Astrocyte (in vitro differentiated cells and primary cell): ENCODE results near the gene CCN5. TPM values are rescaled to one million over a fixed set of nuclear protein-coding genes. Genes with fewer than 3 reads are reported as not detected.
A peak's percentile ranks its signal among the peaks of the same experiment; 100 is the strongest.

Experiments used
- DNase-seq: peaks from one replicate; pipeline ENCODE4 v3.0.0-alpha.2; 2010; ENCODE audit warnings: low read depth
- FAIRE-seq: peaks from 2 replicates; lab custom pipeline; 2011; peaks lifted over from hg19 to GRCh38; lab: Jason Lieb, UNC
- H2AFZ ChIP-seq: 2 replicates; pipeline ENCODE4 v1.6.0; 2012; ENCODE audit warnings: low read depth, low read length, inconsistent platforms
- H3K27ac ChIP-seq: 2 replicates; pipeline ENCODE4 v1.5.1; 2011; ENCODE audit warnings: low read depth, low read length, inconsistent platforms
- H3K27me3 ChIP-seq: 2 replicates; pipeline ENCODE4 v1.6.0; 2011; ENCODE audit warnings: low read length, inconsistent platforms; ENCODE audit not compliant: insufficient read depth
- H3K36me3 ChIP-seq: 2 replicates; pipeline ENCODE4 v1.5.1; 2011; ENCODE audit warnings: low read length, inconsistent platforms; ENCODE audit not compliant: insufficient read depth
- H3K4me1 ChIP-seq: 2 replicates; pipeline ENCODE4 v1.5.1; 2011; ENCODE audit warnings: low read length, inconsistent platforms; ENCODE audit not compliant: insufficient read depth
- H3K4me2 ChIP-seq: 2 replicates; pipeline ENCODE4 v1.6.0; 2012; ENCODE audit warnings: low read length, inconsistent platforms
- H3K4me3 ChIP-seq: 2 replicates; pipeline ENCODE4 v1.5.1; 2011; ENCODE audit warnings: low read depth, mild to moderate bottlenecking, low read length, inconsistent platforms; ENCODE audit not compliant: insufficient read depth
- H3K79me2 ChIP-seq: 2 replicates; pipeline ENCODE4 v1.6.0; 2012; ENCODE audit warnings: mild to moderate bottlenecking, low read length, inconsistent platforms; ENCODE audit not compliant: insufficient read depth
- H3K9ac ChIP-seq: 2 replicates; pipeline ENCODE4 v1.6.0; 2012; ENCODE audit warnings: mild to moderate bottlenecking, low read length, inconsistent platforms
- H3K9me3 ChIP-seq: 2 replicates; pipeline ENCODE4 v1.5.1; 2012; ENCODE audit warnings: low read depth, mild to moderate bottlenecking, low read length, inconsistent platforms; ENCODE audit not compliant: insufficient read depth
- H4K20me1 ChIP-seq: 2 replicates; pipeline ENCODE4 v1.6.0; 2012; ENCODE audit warnings: low read length, inconsistent platforms; ENCODE audit not compliant: insufficient read depth
- H3K27ac Mint-ChIP-seq: one replicate; pipeline ENCODE4 v1.8.0; 2021; ENCODE audit warnings: mild to moderate bottlenecking, mixed read lengths; ENCODE audit not compliant: unreplicated experiment
- H3K27me3 Mint-ChIP-seq: one replicate; pipeline ENCODE4 v1.8.0; 2021; ENCODE audit warnings: low read depth, mixed read lengths; ENCODE audit not compliant: unreplicated experiment
- H3K36me3 Mint-ChIP-seq: one replicate; pipeline ENCODE4 v1.8.0; 2021; ENCODE audit warnings: low read depth, mixed read lengths; ENCODE audit not compliant: unreplicated experiment
- H3K4me1 Mint-ChIP-seq: one replicate; pipeline ENCODE4 v1.8.0; 2021; ENCODE audit warnings: low read depth, mixed read lengths; ENCODE audit not compliant: unreplicated experiment
- H3K4me3 Mint-ChIP-seq: one replicate; pipeline ENCODE4 v1.8.0; 2021; ENCODE audit warnings: mild to moderate bottlenecking, moderate library complexity, mixed read lengths; ENCODE audit not compliant: unreplicated experiment
- H3K9me3 Mint-ChIP-seq: one replicate; pipeline ENCODE4 v1.8.0; 2021; ENCODE audit warnings: mild to moderate bottlenecking, mixed read lengths; ENCODE audit not compliant: unreplicated experiment
- CTCF ChIP-seq: IDR thresholded peaks from 2 replicates; pipeline ENCODE4 v1.5.1; 2011; ENCODE audit warnings: low read depth, mild to moderate bottlenecking, inconsistent platforms, low read length, moderate library complexity; ENCODE audit not compliant: insufficient read depth
- EZH2 ChIP-seq: IDR thresholded peaks from 2 replicates; pipeline ENCODE4 v1.6.1; 2012; ENCODE audit warnings: mild to moderate bottlenecking, low read length, inconsistent platforms; ENCODE audit not compliant: insufficient read depth
- total RNA-seq: library from RNA; stranded (reverse); gene quantifications from 2 replicates; pipeline ENCODE4 v1.2.1, GENCODE V29; 2021

Gene CCN5
- total RNA-seq, 1 donor from 2014 or later: not detected

- no peaks in the 10 kb centered on the region for H3K36me3 ChIP-seq
- H3K27me3 Mint-ChIP-seq: peaks cover 53% of the 10 kb centered on the region
- no peak overlapping the region for H3K4me2 ChIP-seq
- H3K4me3 Mint-ChIP-seq: no peak overlapping the region
- peaks cover 1% of the 10 kb centered on the region for H3K9me3 Mint-ChIP-seq
- no peak overlapping the region for H3K27ac Mint-ChIP-seq
- H3K4me3 ChIP-seq: no peak overlapping the region
- DNase-seq (no peak), FAIRE-seq (no peak)
- no peak for TF ChIP-seq CTCF
- no peak for TF ChIP-seq EZH2
- H2AFZ ChIP-seq: no peak overlapping the region
- H3K9me3 ChIP-seq: no peaks in the 10 kb centered on the region
- peaks cover 2% of the 10 kb centered on the region for H3K4me1 Mint-ChIP-seq
- H3K36me3 Mint-ChIP-seq: peaks cover 1% of the 10 kb centered on the region
- no peaks in the 10 kb centered on the region for H3K79me2 ChIP-seq
- no peak overlapping the region for H3K27ac ChIP-seq
- no peaks in the 10 kb centered on the region for H4K20me1 ChIP-seq
- H3K9ac ChIP-seq: no peak overlapping the region
- H3K4me1 ChIP-seq: peaks cover 9% of the 10 kb centered on the region
- peaks cover 52% of the 10 kb centered on the region for H3K27me3 ChIP-seq
Measured at GRCh38 chr20:44743916-44744655, 28.9 kb downstream of the CCN5 start.

- Histone ChIP-seq H3K4me3 (no peak overlapping the region), H3K27ac (no peak overlapping the region), H3K9me3 (no peaks in the 10 kb centered on the region), H3K4me1 (peaks cover 10% of the 10 kb centered on the region), H3K9ac (no peak overlapping the region), H3K27me3 (peaks cover 48% of the 10 kb centered on the region), H4K20me1 (no peaks in the 10 kb centered on the region), H3K79me2 (no peaks in the 10 kb centered on the region), H3K36me3 (no peaks in the 10 kb centered on the region), H3K4me2 (peak overlapping the region; percentile 85), H2AFZ (no peak overlapping the region)
- Mint-ChIP-seq H3K4me1 (peaks cover 2% of the 10 kb centered on the region), H3K27me3 (peaks cover 59% of the 10 kb centered on the region), H3K4me3 (peak overlapping the region; percentile 50), H3K36me3 (peaks cover 1% of the 10 kb centered on the region), H3K27ac (no peak overlapping the region), H3K9me3 (no peaks in the 10 kb centered on the region)
- DNase-seq (no peak), FAIRE-seq (no peak)
- TF ChIP-seq EZH2 (no peak), CTCF (no peak)
Measured at GRCh38 chr20:44745122-44745597, 30.0 kb downstream of the CCN5 start.
